ENCODE data around the gene ATP6V1F. TPM values are rescaled to one million over a fixed set of nuclear protein-coding genes. Genes with fewer than 3 reads are reported as not detected.

ATP6V1F gene
- total RNA-seq, 1 experiment from 2014 or later, result 149 TPM

DNA sequence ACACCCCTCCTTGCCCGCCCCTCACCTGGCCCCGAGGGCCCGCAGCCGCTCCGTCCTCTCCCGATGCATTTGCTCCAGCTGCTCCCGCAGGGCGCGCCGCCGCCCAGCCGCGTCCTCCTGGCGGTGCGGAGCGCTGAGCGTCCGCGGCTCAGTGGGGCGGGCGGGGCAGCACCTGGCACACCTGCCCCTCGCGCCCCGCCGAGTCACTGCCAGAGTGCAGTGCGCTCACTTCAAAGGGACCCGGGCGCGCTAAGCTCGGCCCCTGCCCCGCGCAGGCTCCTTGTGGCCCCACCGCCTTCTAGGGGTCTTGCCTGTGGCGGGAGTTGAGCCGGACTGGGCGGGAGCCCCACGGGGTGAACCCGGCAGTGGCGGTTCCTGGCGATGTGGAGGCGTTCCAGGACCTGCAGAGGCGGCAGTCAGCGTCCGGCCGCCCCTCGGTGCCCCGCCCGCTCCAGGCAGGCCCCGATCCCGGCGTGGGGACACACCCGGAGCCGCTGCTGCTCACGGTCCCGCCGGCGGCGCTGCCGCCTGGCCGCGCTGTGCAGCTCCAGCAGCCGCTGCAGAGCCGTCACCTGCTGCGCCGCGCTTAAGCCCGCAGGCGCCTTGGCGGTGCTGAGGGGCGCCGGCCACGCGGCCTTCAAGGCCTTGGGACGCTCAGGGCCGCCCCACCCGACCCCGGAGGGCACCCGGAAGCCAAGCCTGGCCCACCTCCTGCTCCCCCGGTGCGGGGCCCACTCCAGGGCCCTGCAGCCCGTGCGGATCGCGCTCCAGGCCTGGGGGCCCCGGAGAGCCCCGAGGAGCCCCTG is 6.7 kb downstream of the ATP6V1F start (continued):
- TF ChIP-seq, protein P1, sequence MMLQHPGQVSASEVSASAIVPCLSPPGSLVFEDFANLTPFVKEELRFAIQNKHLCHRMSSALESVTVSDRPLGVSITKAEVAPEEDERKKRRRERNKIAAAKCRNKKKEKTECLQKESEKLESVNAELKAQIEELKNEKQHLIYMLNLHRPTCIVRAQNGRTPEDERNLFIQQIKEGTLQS (IDR thresholded peaks at IDR 0.05), result no peak

DNA sequence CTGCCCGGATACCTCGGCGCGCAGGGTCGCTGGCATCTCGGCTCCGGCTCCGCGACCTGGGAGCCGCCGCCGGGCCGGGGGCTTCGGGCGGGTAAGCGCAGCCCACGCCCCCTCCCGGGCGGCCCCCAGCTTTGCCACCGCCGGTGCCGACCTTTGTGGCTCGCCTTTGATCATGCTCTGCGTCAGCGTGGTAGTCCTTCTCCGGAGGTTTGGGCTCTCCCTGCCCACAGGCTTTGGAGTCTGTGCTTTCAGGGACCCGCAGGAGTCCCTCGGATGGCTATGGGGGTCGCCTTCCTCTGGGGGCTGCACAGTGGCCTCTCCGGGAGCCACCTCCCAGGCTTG is 7.3 kb downstream of the ATP6V1F start:
- Histone ChIP-seq H3K4me2 (ENCODE audit: low read length) (peak overlapping the region; percentile 98), H3K36me3 (ENCODE audit: control insufficient read depth in 1 of 2, insufficient read depth in 2 of 2, low read length in 2 of 2) (peaks cover 3 to 4% of the 10 kb centered on the region in 2 experiments; a peak in 2 of 4 replicates), H3K79me2 (ENCODE audit: insufficient read depth, low read length) (peaks cover 3% of the 10 kb centered on the region; the same call in 1 of the 2 replicates), H3K9me3 (ENCODE audit: control insufficient read depth in 1 of 2, insufficient read depth in 1 of 2, low read depth in 1 of 2, low read length in 2 of 2) (no peaks in the 10 kb centered on the region), H3K27me3 (ENCODE audit: insufficient read depth, low read length) (no peaks in the 10 kb centered on the region), H3K9ac (ENCODE audit: low read length) (no peak overlapping the region), H3K27ac (ENCODE audit: low read depth, low read length) (peak overlapping the region; percentile 58; the same call in 1 of the 2 replicates), H3K4me3 (replicated peaks in 1 of 2; ENCODE audit: low read depth in 1 of 2, low read length in 2 of 2) (no peak overlapping the region), H2AFZ (ENCODE audit: low read depth, low read length, poor library complexity, severe bottlenecking) (no peak overlapping the region), H3K4me1 (ENCODE audit: control insufficient read depth in 1 of 2, insufficient read depth in 2 of 2, low read length in 2 of 2) (peaks cover 33 to 69% of the 10 kb centered on the region in 2 experiments), H3K9me2 (ENCODE audit: insufficient read depth) (no peaks in the 10 kb centered on the region), H4K20me1 (ENCODE audit: insufficient read depth) (no peaks in the 10 kb centered on the region)
- ChIA-PET RAD21 (ENCODE audit: low non-redundant PET in 1 of 2, low total read pairs in 2 of 2, uncharacterized antibody in 2 of 2, unreplicated experiment in 2 of 2) (no interaction called here), POLR2A (no interaction called here), CTCF (interaction anchor here (0.9 kb wide), 1 partner anchor 14 kb away, joined by 3 read pairs; no protein-coding TSS in a partner anchor)
- BruUV-seq (replicated peaks), result no TSS peak
- no peak for ATAC-seq
- DNase-seq (ENCODE audit: low read depth, low spot score), result no peak
- intact Hi-C loops (cut with micrococcal nuclease), result no loop called here
- TF ChIP-seq POLR2AphosphoS5 (IDR thresholded peaks at IDR 0.05; ENCODE audit: low read depth, low read length), result no peak
- TF ChIP-seq ZNF274 (IDR thresholded peaks at IDR 0.05; ENCODE audit: low read depth, low read length), result no peak
- TF ChIP-seq SIN3A (IDR thresholded peaks at IDR 0.05; ENCODE audit: low read depth), result no peak
- TF ChIP-seq EZH2 (IDR thresholded peaks at IDR 0.05), result no peak
- TF ChIP-seq, protein P2, sequence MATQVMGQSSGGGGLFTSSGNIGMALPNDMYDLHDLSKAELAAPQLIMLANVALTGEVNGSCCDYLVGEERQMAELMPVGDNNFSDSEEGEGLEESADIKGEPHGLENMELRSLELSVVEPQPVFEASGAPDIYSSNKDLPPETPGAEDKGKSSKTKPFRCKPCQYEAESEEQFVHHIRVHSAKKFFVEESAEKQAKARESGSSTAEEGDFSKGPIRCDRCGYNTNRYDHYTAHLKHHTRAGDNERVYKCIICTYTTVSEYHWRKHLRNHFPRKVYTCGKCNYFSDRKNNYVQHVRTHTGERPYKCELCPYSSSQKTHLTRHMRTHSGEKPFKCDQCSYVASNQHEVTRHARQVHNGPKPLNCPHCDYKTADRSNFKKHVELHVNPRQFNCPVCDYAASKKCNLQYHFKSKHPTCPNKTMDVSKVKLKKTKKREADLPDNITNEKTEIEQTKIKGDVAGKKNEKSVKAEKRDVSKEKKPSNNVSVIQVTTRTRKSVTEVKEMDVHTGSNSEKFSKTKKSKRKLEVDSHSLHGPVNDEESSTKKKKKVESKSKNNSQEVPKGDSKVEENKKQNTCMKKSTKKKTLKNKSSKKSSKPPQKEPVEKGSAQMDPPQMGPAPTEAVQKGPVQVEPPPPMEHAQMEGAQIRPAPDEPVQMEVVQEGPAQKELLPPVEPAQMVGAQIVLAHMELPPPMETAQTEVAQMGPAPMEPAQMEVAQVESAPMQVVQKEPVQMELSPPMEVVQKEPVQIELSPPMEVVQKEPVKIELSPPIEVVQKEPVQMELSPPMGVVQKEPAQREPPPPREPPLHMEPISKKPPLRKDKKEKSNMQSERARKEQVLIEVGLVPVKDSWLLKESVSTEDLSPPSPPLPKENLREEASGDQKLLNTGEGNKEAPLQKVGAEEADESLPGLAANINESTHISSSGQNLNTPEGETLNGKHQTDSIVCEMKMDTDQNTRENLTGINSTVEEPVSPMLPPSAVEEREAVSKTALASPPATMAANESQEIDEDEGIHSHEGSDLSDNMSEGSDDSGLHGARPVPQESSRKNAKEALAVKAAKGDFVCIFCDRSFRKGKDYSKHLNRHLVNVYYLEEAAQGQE (IDR thresholded peaks at IDR 0.05; ENCODE audit: low read depth), result no peak
- TF ChIP-seq SP1 (IDR thresholded peaks at IDR 0.05; ENCODE audit: low read depth), result no peak
- TF ChIP-seq YY1 (IDR thresholded peaks at IDR 0.05; ENCODE audit: extremely low read depth, insufficient replicate concordance, low read depth, low read length), result no peak
- TF ChIP-seq TCF7L2 (IDR thresholded peaks at IDR 0.05; ENCODE audit: borderline replicate concordance, extremely low read depth, insufficient read depth, insufficient read length), result peak; percentile 76
- no peak for TF ChIP-seq EGR1 (IDR thresholded peaks at IDR 0.05; ENCODE audit: low read depth)
- TF ChIP-seq CEBPB (IDR thresholded peaks at IDR 0.05; ENCODE audit: low read depth), result no peak
- TF ChIP-seq ZFX (IDR thresholded peaks at IDR 0.05), result peak; percentile 43; the same call in 1 of the 2 replicates
- TF ChIP-seq, protein P3, sequence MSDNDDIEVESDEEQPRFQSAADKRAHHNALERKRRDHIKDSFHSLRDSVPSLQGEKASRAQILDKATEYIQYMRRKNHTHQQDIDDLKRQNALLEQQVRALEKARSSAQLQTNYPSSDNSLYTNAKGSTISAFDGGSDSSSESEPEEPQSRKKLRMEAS (IDR thresholded peaks at IDR 0.05), result no peak
- no peak for TF ChIP-seq FOSL1 (IDR thresholded peaks at IDR 0.05; ENCODE audit: low read depth)
- no peak for TF ChIP-seq ELF1 (IDR thresholded peaks at IDR 0.05; ENCODE audit: borderline replicate concordance, low read depth)
- TF ChIP-seq, protein P4, sequence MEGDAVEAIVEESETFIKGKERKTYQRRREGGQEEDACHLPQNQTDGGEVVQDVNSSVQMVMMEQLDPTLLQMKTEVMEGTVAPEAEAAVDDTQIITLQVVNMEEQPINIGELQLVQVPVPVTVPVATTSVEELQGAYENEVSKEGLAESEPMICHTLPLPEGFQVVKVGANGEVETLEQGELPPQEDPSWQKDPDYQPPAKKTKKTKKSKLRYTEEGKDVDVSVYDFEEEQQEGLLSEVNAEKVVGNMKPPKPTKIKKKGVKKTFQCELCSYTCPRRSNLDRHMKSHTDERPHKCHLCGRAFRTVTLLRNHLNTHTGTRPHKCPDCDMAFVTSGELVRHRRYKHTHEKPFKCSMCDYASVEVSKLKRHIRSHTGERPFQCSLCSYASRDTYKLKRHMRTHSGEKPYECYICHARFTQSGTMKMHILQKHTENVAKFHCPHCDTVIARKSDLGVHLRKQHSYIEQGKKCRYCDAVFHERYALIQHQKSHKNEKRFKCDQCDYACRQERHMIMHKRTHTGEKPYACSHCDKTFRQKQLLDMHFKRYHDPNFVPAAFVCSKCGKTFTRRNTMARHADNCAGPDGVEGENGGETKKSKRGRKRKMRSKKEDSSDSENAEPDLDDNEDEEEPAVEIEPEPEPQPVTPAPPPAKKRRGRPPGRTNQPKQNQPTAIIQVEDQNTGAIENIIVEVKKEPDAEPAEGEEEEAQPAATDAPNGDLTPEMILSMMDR (IDR thresholded peaks at IDR 0.05 in 2 of 3, conservative IDR thresholded peaks at IDR 0.05 in 1 of 3; ENCODE audit: borderline replicate concordance in 1 of 3, insufficient read depth in 1 of 3, low read depth in 2 of 3, low read length in 2 of 3), result no peak
